Esophagus squamous epithelium (tissue), 4 donors: ENCODE data around the gene NFATC2.

Source experiments
- POLR2A ChIP-seq, 4 donors: fragments of 450-650 bp; IDR thresholded peaks; one replicate each; pipeline ENCODE4 v1.6.1; 2017; ENCODE audit warnings: antibody characterized with exemption in 4 of 4, mild to moderate bottlenecking in 4 of 4, moderate library complexity in 3 of 4
- TF ChIP-seq, protein P1 (sequence below), 6 experiments: fragments of 450-650 bp in 4 of 6; fragments of 200-600 bp in 2 of 6; sonication (generic) in 2 of 6; IDR thresholded peaks; one replicate each; pipeline ENCODE4 v1.5.1; 2016 to 2019; ENCODE audit warnings: antibody characterized with exemption in 6 of 6, mild to moderate bottlenecking in 4 of 6, moderate library complexity in 4 of 6

DNA sequence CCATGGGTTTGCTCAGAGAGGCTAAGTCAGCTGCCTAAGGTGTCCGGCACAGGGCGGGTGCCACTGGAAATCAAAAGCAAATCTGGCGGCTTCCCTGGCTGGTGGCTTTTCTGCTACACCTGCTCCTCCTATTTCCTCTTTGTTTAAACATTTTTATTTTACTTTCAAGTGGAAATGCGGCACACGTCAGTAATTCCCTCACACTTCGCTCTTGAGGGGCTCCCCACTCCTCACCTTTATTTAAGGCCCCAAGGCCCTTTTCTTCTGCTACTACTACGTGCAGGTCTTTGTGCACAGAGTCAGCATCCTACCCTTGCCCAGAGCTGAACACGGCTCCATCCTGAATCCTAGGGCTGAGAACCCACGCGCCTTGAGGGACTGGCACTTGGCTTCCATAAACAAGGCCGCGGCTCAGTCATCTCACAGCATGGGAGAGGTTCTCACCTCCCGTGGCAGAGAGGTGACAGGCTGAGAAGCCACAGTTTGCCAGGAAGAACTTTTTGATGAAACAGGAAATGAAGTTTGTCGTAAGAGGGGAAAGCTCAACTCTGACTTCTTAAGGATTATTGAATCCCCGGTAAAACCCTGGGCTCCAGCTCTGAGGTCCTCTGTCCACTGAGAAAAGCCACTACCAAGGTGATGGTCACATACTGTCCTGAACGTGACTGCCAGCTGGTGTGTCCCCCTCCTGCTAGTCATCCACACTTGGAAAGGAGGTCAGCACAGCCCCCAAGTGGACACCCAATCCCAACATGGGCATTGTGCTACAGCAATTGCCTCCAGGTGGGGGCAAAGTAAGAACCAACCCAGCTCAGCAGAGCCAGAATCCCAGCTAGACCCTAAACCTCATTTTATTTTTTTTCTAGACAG is 48.0 kb downstream of the NFATC2 start:
- no peak for TF ChIP-seq POLR2A (IDR thresholded peaks at IDR 0.05)
- TF ChIP-seq, protein P1, sequence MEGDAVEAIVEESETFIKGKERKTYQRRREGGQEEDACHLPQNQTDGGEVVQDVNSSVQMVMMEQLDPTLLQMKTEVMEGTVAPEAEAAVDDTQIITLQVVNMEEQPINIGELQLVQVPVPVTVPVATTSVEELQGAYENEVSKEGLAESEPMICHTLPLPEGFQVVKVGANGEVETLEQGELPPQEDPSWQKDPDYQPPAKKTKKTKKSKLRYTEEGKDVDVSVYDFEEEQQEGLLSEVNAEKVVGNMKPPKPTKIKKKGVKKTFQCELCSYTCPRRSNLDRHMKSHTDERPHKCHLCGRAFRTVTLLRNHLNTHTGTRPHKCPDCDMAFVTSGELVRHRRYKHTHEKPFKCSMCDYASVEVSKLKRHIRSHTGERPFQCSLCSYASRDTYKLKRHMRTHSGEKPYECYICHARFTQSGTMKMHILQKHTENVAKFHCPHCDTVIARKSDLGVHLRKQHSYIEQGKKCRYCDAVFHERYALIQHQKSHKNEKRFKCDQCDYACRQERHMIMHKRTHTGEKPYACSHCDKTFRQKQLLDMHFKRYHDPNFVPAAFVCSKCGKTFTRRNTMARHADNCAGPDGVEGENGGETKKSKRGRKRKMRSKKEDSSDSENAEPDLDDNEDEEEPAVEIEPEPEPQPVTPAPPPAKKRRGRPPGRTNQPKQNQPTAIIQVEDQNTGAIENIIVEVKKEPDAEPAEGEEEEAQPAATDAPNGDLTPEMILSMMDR (IDR thresholded peaks at IDR 0.05) = no peak
